DND-41 (cell line): Measurements from ENCODE around the gene JOSD2.

Experiments
- EZH2 ChIP-seq: IDR thresholded peaks from 3 replicates; pipeline ENCODE4 v1.6.1; 2012; ENCODE audit warnings: borderline replicate concordance, low read depth, mild to moderate bottlenecking, moderate library complexity, low read length, inconsistent platforms; ENCODE audit not compliant: severe bottlenecking
- TF ChIP-seq, protein P1 (sequence below): IDR thresholded peaks from 2 replicates; pipeline ENCODE4 v1.5.1; 2012; ENCODE audit warnings: borderline replicate concordance, low read length, moderate library complexity, mild to moderate bottlenecking; ENCODE audit not compliant: poor library complexity, severe bottlenecking; ENCODE audit errors: extremely low read depth

DNA sequence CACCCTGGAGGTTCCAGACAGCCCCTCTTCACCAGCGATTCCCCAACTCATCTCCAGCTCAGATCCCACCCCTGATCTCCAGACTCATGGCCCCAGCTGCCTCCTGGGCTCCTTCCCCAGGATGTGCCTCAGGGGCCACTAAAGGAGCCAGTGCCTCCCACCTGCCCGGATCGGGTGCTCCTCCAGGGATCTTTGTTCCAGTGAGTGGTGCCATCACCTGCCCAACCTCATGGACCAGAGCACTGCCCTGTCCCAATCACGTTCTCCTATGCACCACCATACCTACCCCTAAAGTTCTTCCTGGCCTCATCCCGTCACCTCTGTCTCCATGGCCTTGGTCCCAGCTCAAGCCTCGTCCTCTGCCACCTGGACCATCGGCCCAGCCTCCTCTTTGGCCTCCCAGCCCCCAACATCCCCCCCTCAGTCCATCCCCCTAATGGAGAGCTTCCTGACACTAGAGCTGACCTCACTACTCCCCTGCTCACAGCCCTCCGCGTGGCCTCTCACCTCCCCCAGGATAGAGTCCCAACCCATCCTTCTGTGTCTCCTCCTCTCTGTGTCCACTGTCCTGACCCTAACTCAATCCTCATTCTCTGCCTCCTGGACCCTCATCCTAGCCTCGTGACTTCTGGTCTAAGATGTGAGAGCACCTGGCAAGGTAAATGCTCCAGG lies 25.6 kb downstream of the JOSD2 start:
- TF ChIP-seq, protein P1, sequence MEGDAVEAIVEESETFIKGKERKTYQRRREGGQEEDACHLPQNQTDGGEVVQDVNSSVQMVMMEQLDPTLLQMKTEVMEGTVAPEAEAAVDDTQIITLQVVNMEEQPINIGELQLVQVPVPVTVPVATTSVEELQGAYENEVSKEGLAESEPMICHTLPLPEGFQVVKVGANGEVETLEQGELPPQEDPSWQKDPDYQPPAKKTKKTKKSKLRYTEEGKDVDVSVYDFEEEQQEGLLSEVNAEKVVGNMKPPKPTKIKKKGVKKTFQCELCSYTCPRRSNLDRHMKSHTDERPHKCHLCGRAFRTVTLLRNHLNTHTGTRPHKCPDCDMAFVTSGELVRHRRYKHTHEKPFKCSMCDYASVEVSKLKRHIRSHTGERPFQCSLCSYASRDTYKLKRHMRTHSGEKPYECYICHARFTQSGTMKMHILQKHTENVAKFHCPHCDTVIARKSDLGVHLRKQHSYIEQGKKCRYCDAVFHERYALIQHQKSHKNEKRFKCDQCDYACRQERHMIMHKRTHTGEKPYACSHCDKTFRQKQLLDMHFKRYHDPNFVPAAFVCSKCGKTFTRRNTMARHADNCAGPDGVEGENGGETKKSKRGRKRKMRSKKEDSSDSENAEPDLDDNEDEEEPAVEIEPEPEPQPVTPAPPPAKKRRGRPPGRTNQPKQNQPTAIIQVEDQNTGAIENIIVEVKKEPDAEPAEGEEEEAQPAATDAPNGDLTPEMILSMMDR = no peak
- no peak for TF ChIP-seq EZH2
